ENCODE data around the gene ZNF619. TPM values are rescaled to one million over a fixed set of nuclear protein-coding genes. Genes with fewer than 3 reads are reported as not detected.

Gene ZNF619
- total RNA-seq, 1 experiment from 2014 or later: 7.2 TPM

DNA sequence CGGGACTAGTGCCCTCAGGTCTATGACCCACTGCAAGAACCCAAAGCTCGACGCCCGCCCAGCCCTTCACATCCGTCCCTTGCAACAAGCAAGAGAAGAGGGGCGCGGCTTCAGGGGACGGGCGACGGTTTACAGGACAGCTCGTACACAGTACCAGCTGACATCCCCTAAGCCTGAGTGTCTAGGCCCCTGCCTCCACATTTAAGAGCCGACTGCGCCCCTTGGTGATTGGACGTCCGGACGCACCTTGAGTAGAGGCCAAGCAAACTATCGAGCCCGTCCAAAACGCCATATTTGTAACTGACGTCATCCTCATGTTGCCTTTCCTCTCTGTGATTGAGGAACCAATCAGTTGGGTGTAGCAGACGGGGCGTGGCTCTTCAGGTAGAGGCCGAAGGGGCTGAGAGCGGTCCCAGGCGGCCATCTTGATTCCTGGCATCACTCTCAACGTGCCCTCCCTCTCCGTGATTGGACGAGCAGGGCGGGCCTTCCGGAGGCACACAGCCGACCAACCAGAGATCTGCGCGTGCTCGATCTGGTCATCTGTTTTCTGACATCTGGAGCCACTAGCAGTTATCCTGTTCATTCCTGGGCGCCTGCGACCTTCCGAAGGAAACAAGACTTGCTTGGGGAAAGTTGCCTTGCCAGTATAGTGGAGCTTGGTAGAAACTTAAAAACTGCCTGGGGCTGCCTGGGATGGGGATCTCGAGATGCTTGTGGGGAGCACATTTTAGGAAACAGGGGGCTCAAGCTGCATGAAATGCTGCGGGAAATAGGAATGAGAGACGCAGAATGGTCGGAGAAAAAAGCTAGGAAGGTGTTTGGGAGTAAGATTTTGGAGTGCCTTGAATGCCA, 23.8 kb upstream of the ZNF619 start (continued):
- TF ChIP-seq, protein P1, sequence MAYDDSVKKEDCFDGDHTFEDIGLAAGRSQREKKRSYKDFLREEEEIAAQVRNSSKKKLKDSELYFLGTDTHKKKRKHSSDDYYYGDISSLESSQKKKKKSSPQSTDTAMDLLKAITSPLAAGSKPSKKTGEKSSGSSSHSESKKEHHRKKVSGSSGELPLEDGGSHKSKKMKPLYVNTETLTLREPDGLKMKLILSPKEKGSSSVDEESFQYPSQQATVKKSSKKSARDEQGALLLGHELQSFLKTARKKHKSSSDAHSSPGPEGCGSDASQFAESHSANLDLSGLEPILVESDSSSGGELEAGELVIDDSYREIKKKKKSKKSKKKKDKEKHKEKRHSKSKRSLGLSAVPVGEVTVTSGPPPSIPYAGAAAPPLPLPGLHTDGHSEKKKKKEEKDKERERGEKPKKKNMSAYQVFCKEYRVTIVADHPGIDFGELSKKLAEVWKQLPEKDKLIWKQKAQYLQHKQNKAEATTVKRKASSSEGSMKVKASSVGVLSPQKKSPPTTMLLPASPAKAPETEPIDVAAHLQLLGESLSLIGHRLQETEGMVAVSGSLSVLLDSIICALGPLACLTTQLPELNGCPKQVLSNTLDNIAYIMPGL (CRISPR knock-in tag; IDR thresholded peaks at IDR 0.05): no peak
- no peak for TF ChIP-seq ZNF416 (CRISPR knock-in tag; IDR thresholded peaks at IDR 0.05)
- TF ChIP-seq, protein P2, sequence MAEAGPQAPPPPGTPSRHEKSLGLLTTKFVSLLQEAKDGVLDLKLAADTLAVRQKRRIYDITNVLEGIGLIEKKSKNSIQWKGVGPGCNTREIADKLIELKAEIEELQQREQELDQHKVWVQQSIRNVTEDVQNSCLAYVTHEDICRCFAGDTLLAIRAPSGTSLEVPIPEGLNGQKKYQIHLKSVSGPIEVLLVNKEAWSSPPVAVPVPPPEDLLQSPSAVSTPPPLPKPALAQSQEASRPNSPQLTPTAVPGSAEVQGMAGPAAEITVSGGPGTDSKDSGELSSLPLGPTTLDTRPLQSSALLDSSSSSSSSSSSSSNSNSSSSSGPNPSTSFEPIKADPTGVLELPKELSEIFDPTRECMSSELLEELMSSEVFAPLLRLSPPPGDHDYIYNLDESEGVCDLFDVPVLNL (CRISPR knock-in tag; IDR thresholded peaks at IDR 0.05; ENCODE audit: borderline replicate concordance, low read depth): no peak
- TF ChIP-seq, protein P3, sequence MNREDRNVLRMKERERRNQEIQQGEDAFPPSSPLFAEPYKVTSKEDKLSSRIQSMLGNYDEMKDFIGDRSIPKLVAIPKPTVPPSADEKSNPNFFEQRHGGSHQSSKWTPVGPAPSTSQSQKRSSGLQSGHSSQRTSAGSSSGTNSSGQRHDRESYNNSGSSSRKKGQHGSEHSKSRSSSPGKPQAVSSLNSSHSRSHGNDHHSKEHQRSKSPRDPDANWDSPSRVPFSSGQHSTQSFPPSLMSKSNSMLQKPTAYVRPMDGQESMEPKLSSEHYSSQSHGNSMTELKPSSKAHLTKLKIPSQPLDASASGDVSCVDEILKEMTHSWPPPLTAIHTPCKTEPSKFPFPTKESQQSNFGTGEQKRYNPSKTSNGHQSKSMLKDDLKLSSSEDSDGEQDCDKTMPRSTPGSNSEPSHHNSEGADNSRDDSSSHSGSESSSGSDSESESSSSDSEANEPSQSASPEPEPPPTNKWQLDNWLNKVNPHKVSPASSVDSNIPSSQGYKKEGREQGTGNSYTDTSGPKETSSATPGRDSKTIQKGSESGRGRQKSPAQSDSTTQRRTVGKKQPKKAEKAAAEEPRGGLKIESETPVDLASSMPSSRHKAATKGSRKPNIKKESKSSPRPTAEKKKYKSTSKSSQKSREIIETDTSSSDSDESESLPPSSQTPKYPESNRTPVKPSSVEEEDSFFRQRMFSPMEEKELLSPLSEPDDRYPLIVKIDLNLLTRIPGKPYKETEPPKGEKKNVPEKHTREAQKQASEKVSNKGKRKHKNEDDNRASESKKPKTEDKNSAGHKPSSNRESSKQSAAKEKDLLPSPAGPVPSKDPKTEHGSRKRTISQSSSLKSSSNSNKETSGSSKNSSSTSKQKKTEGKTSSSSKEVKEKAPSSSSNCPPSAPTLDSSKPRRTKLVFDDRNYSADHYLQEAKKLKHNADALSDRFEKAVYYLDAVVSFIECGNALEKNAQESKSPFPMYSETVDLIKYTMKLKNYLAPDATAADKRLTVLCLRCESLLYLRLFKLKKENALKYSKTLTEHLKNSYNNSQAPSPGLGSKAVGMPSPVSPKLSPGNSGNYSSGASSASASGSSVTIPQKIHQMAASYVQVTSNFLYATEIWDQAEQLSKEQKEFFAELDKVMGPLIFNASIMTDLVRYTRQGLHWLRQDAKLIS (CRISPR knock-in tag; IDR thresholded peaks at IDR 0.05; ENCODE audit: borderline replicate concordance): no peak
- TF ChIP-seq, protein P4, sequence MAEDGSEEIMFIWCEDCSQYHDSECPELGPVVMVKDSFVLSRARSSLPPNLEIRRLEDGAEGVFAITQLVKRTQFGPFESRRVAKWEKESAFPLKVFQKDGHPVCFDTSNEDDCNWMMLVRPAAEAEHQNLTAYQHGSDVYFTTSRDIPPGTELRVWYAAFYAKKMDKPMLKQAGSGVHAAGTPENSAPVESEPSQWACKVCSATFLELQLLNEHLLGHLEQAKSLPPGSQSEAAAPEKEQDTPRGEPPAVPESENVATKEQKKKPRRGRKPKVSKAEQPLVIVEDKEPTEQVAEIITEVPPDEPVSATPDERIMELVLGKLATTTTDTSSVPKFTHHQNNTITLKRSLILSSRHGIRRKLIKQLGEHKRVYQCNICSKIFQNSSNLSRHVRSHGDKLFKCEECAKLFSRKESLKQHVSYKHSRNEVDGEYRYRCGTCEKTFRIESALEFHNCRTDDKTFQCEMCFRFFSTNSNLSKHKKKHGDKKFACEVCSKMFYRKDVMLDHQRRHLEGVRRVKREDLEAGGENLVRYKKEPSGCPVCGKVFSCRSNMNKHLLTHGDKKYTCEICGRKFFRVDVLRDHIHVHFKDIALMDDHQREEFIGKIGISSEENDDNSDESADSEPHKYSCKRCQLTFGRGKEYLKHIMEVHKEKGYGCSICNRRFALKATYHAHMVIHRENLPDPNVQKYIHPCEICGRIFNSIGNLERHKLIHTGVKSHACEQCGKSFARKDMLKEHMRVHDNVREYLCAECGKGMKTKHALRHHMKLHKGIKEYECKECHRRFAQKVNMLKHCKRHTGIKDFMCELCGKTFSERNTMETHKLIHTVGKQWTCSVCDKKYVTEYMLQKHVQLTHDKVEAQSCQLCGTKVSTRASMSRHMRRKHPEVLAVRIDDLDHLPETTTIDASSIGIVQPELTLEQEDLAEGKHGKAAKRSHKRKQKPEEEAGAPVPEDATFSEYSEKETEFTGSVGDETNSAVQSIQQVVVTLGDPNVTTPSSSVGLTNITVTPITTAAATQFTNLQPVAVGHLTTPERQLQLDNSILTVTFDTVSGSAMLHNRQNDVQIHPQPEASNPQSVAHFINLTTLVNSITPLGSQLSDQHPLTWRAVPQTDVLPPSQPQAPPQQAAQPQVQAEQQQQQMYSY (CRISPR knock-in tag; IDR thresholded peaks at IDR 0.05): no peak
- TF ChIP-seq FOXK1 (CRISPR knock-in tag; IDR thresholded peaks at IDR 0.05): peak; percentile 96
- no peak for TF ChIP-seq HMGA2 (CRISPR knock-in tag; IDR thresholded peaks at IDR 0.05)
- TF ChIP-seq, protein P5, sequence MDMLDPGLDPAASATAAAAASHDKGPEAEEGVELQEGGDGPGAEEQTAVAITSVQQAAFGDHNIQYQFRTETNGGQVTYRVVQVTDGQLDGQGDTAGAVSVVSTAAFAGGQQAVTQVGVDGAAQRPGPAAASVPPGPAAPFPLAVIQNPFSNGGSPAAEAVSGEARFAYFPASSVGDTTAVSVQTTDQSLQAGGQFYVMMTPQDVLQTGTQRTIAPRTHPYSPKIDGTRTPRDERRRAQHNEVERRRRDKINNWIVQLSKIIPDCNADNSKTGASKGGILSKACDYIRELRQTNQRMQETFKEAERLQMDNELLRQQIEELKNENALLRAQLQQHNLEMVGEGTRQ (CRISPR knock-in tag; IDR thresholded peaks at IDR 0.05): no peak
- TF ChIP-seq, protein P6, sequence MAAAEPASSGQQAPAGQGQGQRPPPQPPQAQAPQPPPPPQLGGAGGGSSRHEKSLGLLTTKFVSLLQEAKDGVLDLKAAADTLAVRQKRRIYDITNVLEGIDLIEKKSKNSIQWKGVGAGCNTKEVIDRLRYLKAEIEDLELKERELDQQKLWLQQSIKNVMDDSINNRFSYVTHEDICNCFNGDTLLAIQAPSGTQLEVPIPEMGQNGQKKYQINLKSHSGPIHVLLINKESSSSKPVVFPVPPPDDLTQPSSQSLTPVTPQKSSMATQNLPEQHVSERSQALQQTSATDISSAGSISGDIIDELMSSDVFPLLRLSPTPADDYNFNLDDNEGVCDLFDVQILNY (CRISPR knock-in tag; IDR thresholded peaks at IDR 0.05): no peak
- TF ChIP-seq, protein P7, sequence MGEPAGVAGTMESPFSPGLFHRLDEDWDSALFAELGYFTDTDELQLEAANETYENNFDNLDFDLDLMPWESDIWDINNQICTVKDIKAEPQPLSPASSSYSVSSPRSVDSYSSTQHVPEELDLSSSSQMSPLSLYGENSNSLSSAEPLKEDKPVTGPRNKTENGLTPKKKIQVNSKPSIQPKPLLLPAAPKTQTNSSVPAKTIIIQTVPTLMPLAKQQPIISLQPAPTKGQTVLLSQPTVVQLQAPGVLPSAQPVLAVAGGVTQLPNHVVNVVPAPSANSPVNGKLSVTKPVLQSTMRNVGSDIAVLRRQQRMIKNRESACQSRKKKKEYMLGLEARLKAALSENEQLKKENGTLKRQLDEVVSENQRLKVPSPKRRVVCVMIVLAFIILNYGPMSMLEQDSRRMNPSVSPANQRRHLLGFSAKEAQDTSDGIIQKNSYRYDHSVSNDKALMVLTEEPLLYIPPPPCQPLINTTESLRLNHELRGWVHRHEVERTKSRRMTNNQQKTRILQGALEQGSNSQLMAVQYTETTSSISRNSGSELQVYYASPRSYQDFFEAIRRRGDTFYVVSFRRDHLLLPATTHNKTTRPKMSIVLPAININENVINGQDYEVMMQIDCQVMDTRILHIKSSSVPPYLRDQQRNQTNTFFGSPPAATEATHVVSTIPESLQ (CRISPR knock-in tag; IDR thresholded peaks at IDR 0.05): no peak
- TF ChIP-seq, protein P8, sequence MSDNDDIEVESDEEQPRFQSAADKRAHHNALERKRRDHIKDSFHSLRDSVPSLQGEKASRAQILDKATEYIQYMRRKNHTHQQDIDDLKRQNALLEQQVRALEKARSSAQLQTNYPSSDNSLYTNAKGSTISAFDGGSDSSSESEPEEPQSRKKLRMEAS (CRISPR knock-in tag; IDR thresholded peaks at IDR 0.05): peak; percentile 84
- TF ChIP-seq GTF2I (CRISPR knock-in tag; conservative IDR thresholded peaks at IDR 0.05): no peak
- TF ChIP-seq, protein P9, sequence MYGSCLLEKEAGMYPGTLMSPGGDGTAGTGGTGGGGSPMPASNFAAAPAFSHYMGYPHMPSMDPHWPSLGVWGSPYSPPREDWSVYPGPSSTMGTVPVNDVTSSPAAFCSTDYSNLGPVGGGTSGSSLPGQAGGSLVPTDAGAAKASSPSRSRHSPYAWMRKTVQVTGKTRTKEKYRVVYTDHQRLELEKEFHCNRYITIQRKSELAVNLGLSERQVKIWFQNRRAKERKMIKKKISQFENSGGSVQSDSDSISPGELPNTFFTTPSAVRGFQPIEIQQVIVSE (CRISPR knock-in tag; IDR thresholded peaks at IDR 0.05; ENCODE audit: borderline replicate concordance): no peak
- TF ChIP-seq TEAD1 (CRISPR knock-in tag; IDR thresholded peaks at IDR 0.05): no peak
- TF ChIP-seq NR1H2 (CRISPR knock-in tag; IDR thresholded peaks at IDR 0.05): no peak
- TF ChIP-seq, protein P10, sequence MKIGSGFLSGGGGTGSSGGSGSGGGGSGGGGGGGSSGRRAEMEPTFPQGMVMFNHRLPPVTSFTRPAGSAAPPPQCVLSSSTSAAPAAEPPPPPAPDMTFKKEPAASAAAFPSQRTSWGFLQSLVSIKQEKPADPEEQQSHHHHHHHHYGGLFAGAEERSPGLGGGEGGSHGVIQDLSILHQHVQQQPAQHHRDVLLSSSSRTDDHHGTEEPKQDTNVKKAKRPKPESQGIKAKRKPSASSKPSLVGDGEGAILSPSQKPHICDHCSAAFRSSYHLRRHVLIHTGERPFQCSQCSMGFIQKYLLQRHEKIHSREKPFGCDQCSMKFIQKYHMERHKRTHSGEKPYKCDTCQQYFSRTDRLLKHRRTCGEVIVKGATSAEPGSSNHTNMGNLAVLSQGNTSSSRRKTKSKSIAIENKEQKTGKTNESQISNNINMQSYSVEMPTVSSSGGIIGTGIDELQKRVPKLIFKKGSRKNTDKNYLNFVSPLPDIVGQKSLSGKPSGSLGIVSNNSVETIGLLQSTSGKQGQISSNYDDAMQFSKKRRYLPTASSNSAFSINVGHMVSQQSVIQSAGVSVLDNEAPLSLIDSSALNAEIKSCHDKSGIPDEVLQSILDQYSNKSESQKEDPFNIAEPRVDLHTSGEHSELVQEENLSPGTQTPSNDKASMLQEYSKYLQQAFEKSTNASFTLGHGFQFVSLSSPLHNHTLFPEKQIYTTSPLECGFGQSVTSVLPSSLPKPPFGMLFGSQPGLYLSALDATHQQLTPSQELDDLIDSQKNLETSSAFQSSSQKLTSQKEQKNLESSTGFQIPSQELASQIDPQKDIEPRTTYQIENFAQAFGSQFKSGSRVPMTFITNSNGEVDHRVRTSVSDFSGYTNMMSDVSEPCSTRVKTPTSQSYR (CRISPR knock-in tag; IDR thresholded peaks at IDR 0.05): no peak
- peak; percentile 93 for TF ChIP-seq SP1 (CRISPR knock-in tag; conservative IDR thresholded peaks at IDR 0.05)
- no peak for TF ChIP-seq FOXJ3 (CRISPR knock-in tag; IDR thresholded peaks at IDR 0.05; ENCODE audit: borderline replicate concordance)
- no peak for TF ChIP-seq GRHL2 (CRISPR knock-in tag; IDR thresholded peaks at IDR 0.05; ENCODE audit: insufficient replicate concordance, severe bottlenecking)

Measured in WTC11 (cell line).